GM12864 (cell line): ENCODE results near the gene HLF.
"Not testable (repeated sequence)": the region's sequence is repeated elsewhere in the genome, so short reads cannot be mapped to it uniquely, and the experiment has no call there.

Source experiments
- DNase-seq: peaks from one replicate; pipeline ENCODE4 v3.0.0-alpha.2; 2011; ENCODE audit warnings: low read depth
- H3K4me3 ChIP-seq: 2 replicates; pipeline ENCODE4 v1.5.1; 2011; ENCODE audit warnings: mild to moderate bottlenecking, low read depth, low read length, control low read depth
- CTCF ChIP-seq: IDR thresholded peaks from 2 replicates; pipeline ENCODE4 v1.5.1; 2011; ENCODE audit warnings: low read depth, mild to moderate bottlenecking, moderate library complexity, low read length, control low read depth, inconsistent platforms; ENCODE audit errors: missing control alignments

The HLF gene

DNA sequence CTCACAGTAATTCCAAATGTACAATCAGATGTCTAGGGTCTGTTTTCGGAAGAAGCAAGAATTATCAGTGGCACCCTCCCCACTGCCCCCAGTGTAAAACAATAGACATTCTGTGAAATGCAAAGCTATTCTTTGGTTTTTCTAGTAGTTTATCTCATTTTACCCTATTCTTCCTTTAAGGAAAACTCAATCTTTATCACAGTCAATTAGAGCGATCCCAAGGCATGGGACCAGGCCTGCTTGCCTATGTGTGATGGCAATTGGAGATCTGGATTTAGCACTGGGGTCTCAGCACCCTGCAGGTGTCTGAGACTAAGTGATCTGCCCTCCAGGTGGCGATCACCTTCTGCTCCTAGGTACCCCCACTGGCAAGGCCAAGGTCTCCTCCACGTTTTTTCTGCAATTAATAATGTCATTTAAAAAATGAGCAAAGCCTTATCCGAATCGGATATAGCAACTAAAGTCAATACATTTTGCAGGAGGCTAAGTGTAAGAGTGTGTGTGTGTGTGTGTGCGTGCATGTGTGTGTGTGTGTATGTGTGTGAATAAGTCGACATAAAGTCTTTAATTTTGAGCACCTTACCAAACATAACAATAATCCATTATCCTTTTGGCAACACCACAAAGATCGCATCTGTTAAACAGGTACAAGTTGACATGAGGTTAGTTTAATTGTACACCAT is 59.7 kb downstream of the HLF start:
- H3K4me3 ChIP-seq, result no peak overlapping the region
- TF ChIP-seq CTCF, result no peak
- DNase-seq, result no peak

- DNase-seq, result no peak
- H3K4me3 ChIP-seq, result no peak overlapping the region
- TF ChIP-seq CTCF, result no peak
Observed at GRCh38 chr17:55325406-55325805, 60.6 kb downstream of the HLF start.

- no peak overlapping the region for H3K4me3 ChIP-seq
- TF ChIP-seq CTCF, result no peak
- no peak for DNase-seq
Observed at GRCh38 chr17:55326030-55326429, 61.3 kb downstream of the HLF start.

- TF ChIP-seq CTCF, result no peak
- no peak overlapping the region for H3K4me3 ChIP-seq
- no peak for DNase-seq
Observed at GRCh38 chr17:55327225-55328088, 62.7 kb downstream of the HLF start.

DNA sequence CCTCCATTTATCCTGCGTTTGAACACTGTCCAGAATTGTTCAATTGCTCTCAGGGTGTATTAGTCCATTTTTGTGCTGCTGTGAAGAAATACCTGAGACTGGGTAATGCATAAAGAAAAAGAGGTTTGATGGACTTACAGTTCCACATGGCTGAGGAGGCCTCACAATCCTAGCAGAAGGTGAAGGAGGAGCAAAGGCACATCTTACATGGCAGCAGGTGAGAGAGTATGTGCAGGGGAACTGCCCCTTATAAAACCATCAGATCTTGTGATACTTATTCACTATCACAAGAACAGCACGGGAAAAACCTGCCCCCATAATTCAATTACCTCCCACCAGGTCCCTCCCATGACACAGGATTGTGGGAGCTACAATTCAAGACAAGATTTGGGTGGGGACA is 63.8 kb downstream of the HLF start:
- not testable (repeated sequence) for DNase-seq, H3K4me3 ChIP-seq

GRCh38 chr17:55330344-55330933 is 65.7 kb downstream of the HLF start:
- DNase-seq, result no peak
- H3K4me3 ChIP-seq, result no peak overlapping the region
- TF ChIP-seq CTCF, result no peak

- no peak overlapping the region for H3K4me3 ChIP-seq
- no peak for TF ChIP-seq CTCF
- no peak for DNase-seq
Observed at GRCh38 chr17:55332296-55333041, 67.7 kb downstream of the HLF start.
